GM12875 (cell line): ENCODE measurements around the gene CAPZB.

Experiments used
- H3K4me3 ChIP-seq: one replicate; pipeline ENCODE4 v1.5.1; 2011; ENCODE audit warnings: low read depth, low read length, control low read depth
- CTCF ChIP-seq: IDR thresholded peaks from 2 replicates; pipeline ENCODE4 v1.5.1; 2011; ENCODE audit warnings: low read depth, mild to moderate bottlenecking, control low read depth, inconsistent platforms, low read length, moderate library complexity, borderline replicate concordance; ENCODE audit not compliant: insufficient read depth

The CAPZB gene

GRCh38 chr1:19325958-19326747 lies 159.2 kb downstream of the CAPZB start:
- no peak overlapping the region for H3K4me3 ChIP-seq
- TF ChIP-seq CTCF = no peak

- H3K4me3 ChIP-seq = no peak overlapping the region
- TF ChIP-seq CTCF = no peak
Observed at GRCh38 chr1:19325368-19325957, 159.9 kb downstream of the CAPZB start.

- no peak for TF ChIP-seq CTCF
- H3K4me3 ChIP-seq = no peak overlapping the region
Observed at GRCh38 chr1:19324665-19324990, 160.7 kb downstream of the CAPZB start.

- TF ChIP-seq CTCF = no peak
- no peak overlapping the region for H3K4me3 ChIP-seq
Observed at GRCh38 chr1:19323987-19324664, 161.2 kb downstream of the CAPZB start.

- H3K4me3 ChIP-seq = no peak overlapping the region
- no peak for TF ChIP-seq CTCF
Observed at GRCh38 chr1:19322481-19322880, 162.9 kb downstream of the CAPZB start.

GRCh38 chr1:19321071-19321470 lies 164.3 kb downstream of the CAPZB start:
- H3K4me3 ChIP-seq = no peak overlapping the region
- no peak for TF ChIP-seq CTCF

- no peak overlapping the region for H3K4me3 ChIP-seq
- TF ChIP-seq CTCF = no peak
Observed at GRCh38 chr1:19319196-19319595, 166.1 kb downstream of the CAPZB start.
